ENCODE measurements around the gene DDT. TPM values are rescaled to one million over a fixed set of nuclear protein-coding genes. Genes with fewer than 3 reads are reported as not detected.
"Not testable (repeated sequence)": the region's sequence is repeated elsewhere in the genome, so short reads cannot be mapped to it uniquely, and the experiment has no call there.

DDT gene
- polyA plus RNA-seq, 3 donors: 237 to 642 (median 528) TPM

DNA sequence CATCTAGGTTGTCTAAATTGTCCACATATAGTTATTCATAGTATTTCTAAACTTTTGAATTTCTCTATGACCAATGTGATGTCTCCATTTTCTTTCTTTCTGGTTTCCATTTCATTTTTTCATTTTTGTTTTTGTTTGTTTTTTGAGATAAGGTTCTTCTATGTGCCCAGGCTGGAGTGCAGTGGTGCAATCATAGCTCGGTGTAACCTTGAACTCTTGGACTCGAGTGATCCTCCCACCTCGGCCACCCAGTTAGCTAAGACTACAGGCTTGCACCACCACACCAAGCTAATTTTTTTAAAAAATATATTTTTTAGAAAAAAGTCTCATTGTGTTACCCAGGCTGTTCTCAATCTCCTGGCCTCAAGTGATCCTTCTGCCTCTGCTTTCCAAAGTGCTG is 22.9 kb upstream of the DDT start:
- 61 to 86% (median 85%) methylated on average over 3 of the region's 3 CpGs for WGBS, 3 donors
- no peak overlapping the region for H3K27ac ChIP-seq (ENCODE audit: low read depth, low read length)

DNA sequence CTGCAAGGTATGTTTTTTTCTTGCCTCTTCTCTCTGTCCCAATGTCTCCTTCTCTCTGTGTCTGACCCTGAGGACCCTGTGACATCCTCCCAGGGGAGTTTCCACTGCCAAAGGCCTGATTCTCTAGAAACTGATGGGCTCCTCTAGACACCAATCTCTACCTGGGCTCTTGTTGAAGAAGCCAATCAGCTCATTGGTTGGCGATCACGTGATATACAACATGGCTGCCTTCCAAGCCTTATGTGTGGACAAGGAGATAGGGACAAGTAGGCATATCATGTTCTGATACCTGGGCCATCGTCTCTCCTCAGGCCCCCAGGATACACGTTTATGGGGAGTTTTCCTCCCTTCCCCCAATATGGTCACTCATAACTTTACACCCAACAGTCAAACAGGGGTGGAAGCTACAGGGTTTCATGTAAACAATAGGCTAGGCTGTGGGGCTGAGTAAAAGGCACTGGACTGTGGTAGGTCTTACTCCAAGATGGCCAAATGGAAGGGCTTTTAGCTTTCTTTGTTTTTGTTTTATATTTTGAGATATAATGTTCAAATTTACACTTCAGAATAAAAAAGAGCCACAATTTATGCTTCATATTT is 19.4 kb upstream of the DDT start:
- not testable (repeated sequence) for H3K27ac ChIP-seq (ENCODE audit: low read depth, low read length)
- WGBS, 3 donors: 50 to 64% (median 56%) methylated on average over 4 of the region's 4 CpGs

DNA sequence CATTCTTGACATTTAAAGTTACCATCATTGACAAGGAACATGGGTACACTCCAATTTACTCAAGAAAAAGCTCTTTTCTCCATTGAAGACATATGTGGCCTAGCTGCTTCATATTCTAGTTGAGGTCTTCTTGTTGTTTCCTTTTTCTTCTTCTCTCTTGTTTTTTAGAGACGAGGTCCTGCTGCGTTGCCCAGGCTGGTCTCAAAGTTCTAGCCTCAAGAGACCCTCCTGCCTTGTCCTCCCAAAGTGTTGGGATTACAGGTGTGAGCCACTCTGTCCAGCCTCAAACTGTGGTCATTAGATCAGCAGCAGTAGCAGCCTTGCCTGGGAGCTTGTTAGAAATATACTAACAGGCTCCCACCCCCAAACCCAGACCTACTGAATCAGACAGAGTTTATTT is 18.8 kb upstream of the DDT start:
- not testable (repeated sequence) for H3K27ac ChIP-seq (ENCODE audit: low read depth, low read length)
- 71 to 79% (median 76%) methylated on average over 2 of the region's 2 CpGs for WGBS, 3 donors

DNA sequence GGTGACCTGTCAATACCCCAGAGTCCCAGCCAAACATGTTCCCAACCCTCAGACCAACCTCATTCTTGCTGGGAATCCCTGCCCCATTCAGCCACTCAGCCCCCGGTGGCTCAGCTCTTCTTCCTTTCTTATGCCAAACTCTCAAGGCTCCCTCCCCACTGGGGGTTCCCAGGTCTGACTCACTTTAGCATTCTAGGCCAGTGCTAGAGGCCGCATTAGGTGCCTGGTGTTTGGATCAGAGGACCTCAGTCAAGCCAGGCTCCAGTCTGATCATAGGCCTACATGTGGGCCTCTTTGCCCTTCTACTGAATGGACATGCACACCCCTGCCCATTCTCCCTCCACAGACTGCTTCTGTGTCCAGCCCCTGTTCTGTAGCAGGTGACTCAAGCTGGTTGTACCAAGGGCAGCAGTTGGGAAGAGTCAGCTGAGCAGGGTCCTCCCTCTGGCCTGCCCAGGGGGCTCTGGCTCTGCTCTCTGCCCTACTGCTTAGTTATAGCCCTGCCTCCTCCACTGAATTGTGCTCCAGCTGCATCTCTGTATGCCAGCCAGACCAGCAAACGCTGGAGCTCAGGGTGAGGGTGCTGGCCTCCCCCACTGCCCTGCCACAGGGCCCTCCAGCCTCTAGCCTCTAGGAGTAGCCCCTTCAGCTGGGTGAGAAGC is 15.5 kb upstream of the DDT start:
- 65 to 95% (median 82%) methylated on average over 1 to 2 of the region's 3 CpGs for WGBS, 3 donors
- not testable (repeated sequence) for H3K27ac ChIP-seq (ENCODE audit: low read depth, low read length)

DNA sequence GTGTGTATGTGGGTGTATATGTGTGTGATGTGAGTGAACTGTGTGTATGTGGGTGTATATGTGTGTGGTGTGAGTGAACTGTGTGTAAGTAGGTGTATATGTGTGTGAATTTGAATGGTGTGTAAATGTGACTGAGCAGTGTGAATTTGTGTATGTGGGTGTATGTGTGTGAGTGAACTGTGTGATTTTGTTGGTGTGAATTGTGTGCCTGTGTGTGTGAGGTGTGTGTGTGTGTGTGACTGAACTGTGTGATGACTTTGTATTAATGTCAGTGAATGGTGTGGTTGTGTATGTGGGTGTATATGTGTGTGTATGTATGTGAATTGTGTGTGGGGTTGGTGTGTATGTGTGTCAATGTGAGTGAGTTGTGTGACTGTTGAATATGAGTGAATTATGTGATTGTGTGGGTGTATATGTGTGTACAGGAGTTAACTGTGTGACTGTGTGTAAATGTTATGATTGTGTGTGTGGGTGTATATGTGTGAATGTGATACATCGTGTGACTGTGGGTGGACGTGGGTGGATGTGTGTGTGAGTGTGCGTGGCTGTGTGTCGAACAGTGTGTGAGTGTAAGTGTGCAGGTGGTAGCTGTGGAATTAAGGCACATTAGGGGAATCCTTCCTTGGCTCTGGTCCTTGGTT is 12.4 kb upstream of the DDT start:
- H3K27ac ChIP-seq (ENCODE audit: low read depth, low read length): not testable (repeated sequence)
- WGBS, 3 donors: 75 to 84% methylated on average over 4 of the region's 4 CpGs; no CpG with 5 or more reads in 1 of the 3 donors

DNA sequence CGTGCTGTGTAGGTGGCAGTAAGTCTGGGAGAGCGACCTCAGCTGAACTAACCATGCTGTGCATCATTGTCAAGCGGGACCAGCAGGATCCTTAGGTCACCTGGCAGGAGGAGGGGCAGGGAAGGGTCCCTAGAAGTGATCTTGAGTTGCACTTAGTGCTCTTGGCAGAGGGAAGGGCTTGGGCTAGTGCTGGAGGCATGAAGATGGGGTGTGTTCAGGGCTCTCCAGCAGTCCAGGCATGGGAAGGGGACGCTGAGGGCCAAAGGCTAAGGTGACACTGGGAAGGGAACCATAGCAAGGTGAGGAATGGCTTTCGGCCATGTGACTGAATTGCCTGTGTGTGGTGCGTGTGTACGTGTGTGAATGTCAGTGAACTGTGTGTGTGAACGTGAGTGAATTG is 11.8 kb upstream of the DDT start:
- not testable (repeated sequence) for H3K27ac ChIP-seq (ENCODE audit: low read depth, low read length)
- 83 to 84% methylated on average over 8 of the region's 8 CpGs; no CpG with 5 or more reads in 1 of the 3 donors for WGBS, 3 donors

DNA sequence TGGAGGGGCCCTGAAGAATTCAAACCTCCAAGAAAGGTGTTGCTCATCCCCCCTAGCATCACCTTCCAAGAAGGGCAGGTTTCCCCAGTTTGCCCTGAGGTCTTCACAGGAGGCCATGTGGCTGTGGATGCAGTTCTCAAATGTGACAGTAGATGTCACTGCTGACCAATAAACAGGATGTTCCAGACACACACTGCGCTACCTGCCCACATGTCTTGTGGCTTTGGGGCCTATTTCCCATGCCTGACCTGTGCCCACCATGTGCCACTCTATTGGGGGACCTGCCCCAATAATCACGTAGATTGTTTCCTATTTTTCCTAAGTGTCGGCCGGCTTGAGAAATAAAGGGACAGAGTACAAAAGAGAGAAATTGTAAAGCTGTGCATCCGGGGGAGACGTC is 10.2 kb upstream of the DDT start:
- WGBS, 3 donors: 41 to 42% methylated on average over 6 of the region's 6 CpGs; no CpG with 5 or more reads in 1 of the 3 donors

DNA sequence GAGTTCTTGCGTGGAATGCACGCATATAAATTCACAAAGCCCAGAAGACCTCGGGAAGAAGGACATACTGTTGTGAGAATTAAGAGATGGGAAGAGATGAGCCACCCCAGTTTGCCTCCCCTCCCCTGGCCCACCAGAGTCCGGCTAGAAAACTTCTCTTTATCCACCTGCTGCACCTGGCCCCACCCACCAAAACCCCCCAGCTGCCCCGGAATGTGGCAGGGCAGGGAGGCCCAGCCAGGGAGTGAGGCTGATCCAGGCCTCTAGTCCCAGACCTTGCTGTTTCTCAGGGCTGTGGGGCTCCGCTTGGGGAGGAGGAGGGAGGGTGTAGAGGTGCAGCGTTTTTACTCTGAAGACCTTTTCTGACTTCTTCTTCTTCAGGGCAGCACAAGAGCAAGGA is 6.3 kb upstream of the DDT start:
- WGBS, 3 donors: 32 to 53% (median 48%) methylated on average over 4 to 5 of the region's 7 CpGs
- H3K27ac ChIP-seq (ENCODE audit: low read depth, low read length): not testable (repeated sequence)

More for the DNA sequence above, 10.2 kb upstream of the DDT start:
- H3K27ac ChIP-seq (ENCODE audit: low read depth, low read length): no peak overlapping the region

DNA sequence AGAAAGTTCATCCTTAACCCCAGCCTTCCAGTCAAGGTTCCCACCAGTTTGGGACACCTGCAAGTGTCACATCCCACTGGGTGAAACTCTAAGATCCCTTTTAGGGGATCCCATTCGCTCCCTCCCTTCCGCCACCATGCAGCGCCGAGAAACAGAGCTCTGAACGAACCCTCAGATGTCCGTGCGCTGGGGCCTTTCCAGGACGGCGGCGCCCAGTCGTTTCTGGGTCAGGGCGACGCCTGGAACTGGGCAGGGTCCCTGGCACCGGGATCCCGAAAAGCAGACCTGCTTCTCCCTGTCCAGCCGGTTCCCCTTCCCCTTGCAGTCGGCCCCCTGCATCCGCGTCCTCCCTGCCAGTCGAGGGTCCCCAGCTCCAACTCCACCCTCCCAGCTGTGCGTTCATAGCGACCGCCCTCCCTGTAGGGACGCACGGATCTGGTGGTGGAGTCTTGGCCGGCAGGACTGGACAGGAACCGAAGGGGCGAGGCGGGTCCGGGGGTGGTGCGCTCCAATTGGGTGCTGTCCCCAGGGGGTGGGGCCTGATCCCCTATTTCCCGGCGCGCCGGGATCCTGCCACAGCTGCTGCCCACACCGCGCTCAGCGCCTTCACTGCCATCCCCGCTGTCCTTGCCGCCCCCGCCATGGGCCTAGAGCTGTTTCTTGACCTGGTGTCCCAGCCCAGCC is 5.5 kb upstream of the DDT start, which contains the start of gene GSTT2:
Gene GSTT2 (plus strand): TSS at position 578 of the 684 bp plus-strand sequence.
- WGBS, 3 donors: no CpG with 5 or more reads among the region's 41 CpGs
- H3K27ac ChIP-seq (ENCODE audit: low read depth, low read length): not testable (repeated sequence)

DNA sequence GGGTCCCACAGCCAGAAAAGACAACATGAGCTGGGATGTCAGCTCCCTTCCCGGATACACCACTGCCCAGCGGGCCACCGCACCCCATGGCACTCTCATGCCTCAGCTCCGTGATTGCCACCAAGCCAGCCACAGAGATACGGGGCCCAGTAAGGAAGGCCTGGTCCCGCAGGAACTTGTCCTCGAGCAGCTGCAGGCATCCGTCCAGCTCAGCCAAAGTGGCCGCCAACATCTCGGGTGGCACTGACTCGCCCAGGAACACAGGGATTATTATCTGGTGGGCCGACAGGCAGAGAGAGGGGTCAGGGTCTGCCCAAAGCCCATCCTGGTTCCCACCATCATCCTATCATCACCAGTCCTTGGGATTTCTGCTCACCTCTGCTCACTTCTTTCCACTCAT is 3.1 kb upstream of the DDT start:
- H3K27ac ChIP-seq (ENCODE audit: low read depth, low read length): not testable (repeated sequence)
- WGBS, 3 donors: 79 to 91% (median 89%) methylated on average over 4 to 7 of the region's 12 CpGs

DNA sequence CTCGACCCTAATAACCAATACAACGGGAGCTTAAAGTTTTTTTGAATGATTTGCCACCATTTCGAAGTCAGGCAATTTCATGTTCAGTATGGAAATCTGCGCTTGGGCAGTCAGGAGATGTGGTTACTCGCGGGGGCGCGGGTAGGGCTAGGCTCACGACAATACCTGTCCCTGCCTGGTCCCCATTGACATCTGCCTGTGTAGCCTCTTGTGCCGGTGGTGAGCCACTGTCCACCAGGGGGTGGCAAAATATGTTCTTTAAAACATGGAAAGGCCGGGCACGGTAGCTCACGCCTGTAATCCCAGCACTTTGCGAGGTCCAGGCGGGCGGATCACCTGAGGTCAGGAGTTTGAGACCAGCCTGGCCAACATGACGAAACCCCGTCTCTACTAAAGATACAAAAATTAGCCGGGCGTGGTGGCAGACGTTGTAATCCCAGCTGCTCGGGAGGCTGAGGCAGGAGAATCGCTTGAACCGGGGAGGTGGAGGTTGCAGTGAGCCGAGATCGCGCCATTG is 653 bp upstream of the DDT start:
- 21 to 31% (median 22%) methylated on average over 6 to 8 of the region's 27 CpGs for WGBS, 3 donors
- H3K27ac ChIP-seq (ENCODE audit: low read depth, low read length): not testable (repeated sequence)

DNA sequence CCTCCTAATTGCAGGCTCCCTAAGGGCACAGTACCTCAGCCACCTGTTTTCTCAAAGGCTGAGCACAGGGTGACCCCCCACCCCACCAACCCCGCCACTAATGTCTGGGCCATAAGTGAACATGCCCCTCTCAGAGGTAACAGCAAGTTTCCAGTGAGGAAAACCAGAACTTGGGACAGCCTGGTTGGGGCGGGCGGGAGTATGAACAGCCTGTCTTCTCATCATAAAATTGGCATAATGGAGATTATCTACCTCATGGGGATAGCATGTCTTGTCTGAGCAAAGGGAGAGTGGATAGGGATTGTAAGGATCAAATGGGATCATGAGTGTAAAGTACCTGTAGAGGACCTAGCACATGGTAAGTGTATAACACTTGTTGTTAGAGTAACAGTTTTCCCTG is 2.3 kb downstream of the DDT start:
- WGBS, 3 donors: 78 to 92% (median 86%) methylated on average over 3 of the region's 3 CpGs
- not testable (repeated sequence) for H3K27ac ChIP-seq (ENCODE audit: low read depth, low read length)

DNA sequence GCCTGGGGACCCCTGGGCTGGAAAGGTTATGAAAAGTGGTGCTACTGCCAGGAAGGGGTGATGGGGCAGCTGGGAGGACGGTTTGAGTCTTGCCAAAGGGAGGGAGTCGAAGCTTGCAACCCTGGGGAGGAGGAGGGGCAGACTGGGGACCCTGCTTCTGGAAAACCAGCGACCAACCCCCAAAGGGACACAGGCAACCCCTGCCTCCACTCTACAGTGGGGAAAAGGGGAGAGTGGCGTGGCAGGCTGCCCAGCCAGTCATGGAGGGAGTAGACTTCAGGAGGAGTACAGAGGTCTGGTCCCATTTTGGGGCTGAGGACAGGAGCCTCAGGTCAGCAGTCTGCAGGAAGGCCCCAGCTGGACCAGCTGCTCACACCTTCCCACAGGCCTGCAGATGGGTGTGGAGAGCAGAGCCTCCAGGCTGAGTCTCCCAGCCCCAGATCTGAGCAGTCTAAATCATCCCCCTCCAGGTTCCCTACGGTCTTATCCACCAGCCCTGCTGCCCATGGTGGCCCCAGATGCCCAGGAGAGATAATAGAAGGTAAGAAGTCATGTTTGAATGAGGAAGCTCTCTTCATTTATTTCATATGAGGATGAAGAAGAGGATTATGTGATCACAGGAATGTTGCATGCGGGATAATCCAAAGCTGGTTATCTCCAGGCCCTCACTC is 3.3 kb downstream of the DDT start:
- 40 to 70% (median 66%) methylated on average over 6 of the region's 6 CpGs for WGBS, 3 donors
- H3K27ac ChIP-seq (ENCODE audit: low read depth, low read length): no peak overlapping the region

DNA sequence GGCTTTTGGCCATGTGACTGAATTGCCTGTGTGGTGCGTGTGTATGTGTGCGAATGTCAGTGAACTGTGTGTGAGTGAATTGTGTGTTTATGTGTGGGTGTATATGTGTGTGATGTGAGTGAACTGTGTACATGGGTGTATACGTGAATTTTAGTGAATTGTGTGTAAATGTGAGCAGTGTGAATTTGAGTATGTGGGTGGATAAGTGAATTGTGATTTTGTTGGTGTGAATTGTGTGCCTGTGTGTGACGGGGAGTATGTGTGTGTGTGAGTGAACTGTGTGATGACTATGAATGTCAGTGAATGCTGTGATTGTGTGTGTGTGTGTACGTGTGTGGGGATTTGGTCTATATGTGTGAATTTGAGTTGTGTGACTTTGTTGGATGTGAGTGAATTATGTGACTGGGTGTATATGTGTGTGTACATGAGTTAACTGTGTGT is 4.0 kb downstream of the DDT start:
- no peak overlapping the region for H3K27ac ChIP-seq (ENCODE audit: low read depth, low read length)
- WGBS, 3 donors: 59 to 86% (median 69%) methylated on average over 5 of the region's 5 CpGs

DNA sequence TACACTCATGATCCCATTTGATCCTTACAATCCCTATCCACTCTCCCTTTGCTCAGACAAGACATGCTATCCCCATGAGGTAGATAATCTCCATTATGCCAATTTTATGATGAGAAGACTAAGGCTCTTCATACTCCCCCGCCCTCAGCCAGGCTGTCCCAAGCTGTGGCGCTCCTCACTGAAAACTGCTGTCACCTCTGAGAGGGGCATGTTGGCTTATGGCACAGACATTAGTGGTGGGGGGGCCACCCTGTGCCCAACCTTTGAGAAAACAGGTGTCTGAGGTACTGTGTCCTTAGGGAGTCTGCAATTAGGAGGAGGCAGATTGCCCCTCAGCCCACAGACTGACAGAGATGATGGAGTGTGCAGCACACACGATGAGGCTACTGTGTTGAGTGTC is 5.2 kb downstream of the DDT start:
- H3K27ac ChIP-seq (ENCODE audit: low read depth, low read length): no peak overlapping the region
- WGBS, 3 donors: 79 to 93% (median 91%) methylated on average over 3 of the region's 3 CpGs

DNA sequence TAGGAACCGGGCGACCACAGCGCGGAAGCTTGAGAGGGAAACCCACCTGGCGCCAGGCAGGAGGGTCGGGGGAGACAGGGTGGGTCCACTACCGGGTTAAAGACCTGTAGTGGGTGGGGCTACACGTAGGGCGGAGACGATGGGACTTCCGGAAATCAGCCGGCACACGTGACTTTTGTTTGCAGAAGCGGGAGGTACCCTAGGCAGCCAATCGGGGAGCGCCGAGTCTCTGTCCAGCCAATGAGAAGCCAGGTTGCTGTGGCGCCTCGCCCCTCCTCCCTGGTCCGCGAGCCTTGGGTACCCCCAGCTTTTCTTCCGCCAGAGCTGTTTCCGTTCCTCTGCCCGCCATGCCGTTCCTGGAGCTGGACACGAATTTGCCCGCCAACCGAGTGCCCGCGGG is 7.7 kb downstream of the DDT start, which contains the start of gene DDTL:
Gene DDTL (plus strand): TSS at position 321 of the 400 bp plus-strand sequence. CDS start 27 bp downstream, at position 348.
- WGBS, 3 donors: no CpG with 5 or more reads among the region's 30 CpGs
- not testable (repeated sequence) for H3K27ac ChIP-seq (ENCODE audit: low read depth, low read length)

DNA sequence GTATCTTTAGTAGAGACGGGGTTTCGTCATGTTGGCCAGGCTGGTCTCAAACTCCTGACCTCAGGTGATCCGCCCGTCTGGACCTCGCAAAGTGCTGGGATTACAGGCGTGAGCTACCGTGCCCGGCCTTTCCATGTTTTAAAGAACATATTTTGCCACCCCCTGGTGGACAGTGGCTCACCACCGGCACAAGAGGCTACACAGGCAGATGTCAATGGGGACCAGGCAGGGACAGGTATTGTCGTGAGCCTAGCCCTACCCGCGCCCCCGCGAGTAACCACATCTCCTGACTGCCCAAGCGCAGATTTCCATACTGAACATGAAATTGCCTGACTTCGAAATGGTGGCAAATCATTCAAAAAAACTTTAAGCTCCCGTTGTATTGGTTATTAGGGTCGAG is 8.1 kb downstream of the DDT start:
- H3K27ac ChIP-seq (ENCODE audit: low read depth, low read length): not testable (repeated sequence)
- WGBS, 3 donors: no CpG with 5 or more reads among the region's 18 CpGs

DNA sequence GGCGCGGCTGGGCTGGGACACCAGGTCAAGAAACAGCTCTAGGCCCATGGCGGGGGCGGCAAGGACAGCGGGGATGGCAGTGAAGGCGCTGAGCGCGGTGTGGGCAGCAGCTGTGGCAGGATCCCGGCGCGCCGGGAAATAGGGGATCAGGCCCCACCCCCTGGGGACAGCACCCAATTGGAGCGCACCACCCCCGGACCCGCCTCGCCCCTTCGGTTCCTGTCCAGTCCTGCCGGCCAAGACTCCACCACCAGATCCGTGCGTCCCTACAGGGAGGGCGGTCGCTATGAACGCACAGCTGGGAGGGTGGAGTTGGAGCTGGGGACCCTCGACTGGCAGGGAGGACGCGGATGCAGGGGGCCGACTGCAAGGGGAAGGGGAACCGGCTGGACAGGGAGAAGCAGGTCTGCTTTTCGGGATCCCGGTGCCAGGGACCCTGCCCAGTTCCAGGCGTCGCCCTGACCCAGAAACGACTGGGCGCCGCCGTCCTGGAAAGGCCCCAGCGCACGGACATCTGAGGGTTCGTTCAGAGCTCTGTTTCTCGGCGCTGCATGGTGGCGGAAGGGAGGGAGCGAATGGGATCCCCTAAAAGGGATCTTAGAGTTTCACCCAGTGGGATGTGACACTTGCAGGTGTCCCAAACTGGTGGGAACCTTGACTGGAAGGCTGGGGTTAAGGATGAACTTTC is 13.0 kb downstream of the DDT start, which contains the start of gene GSTT2B:
Gene GSTT2B (minus strand): TSS at position 112 of the 688 bp plus-strand sequence. CDS start 64 bp downstream, at position 48.
- no CpG with 5 or more reads among the region's 43 CpGs for WGBS, 3 donors
- not testable (repeated sequence) for H3K27ac ChIP-seq (ENCODE audit: low read depth, low read length)
